ENCODE data around the gene AMIGO2. TPM values are rescaled to one million over a fixed set of nuclear protein-coding genes. Genes with fewer than 3 reads are reported as not detected.

The AMIGO2 gene
- total RNA-seq, 1 experiment from 2014 or later: 0.96 TPM

GRCh38 chr12:47029903-47030302, 49.9 kb downstream of the AMIGO2 start (continued):
- TF ChIP-seq EZH2 (IDR thresholded peaks at IDR 0.05) (no peak), SP1 (IDR thresholded peaks at IDR 0.05; ENCODE audit: low read depth) (no peak), CEBPB (IDR thresholded peaks at IDR 0.05; ENCODE audit: low read depth) (no peak), TCF7L2 (IDR thresholded peaks at IDR 0.05; ENCODE audit: borderline replicate concordance, extremely low read depth, insufficient read depth, insufficient read length) (no peak), POLR2A (IDR thresholded peaks at IDR 0.05; ENCODE audit: borderline replicate concordance, extremely low read depth, insufficient read depth, insufficient read length) (no peak), SRF (IDR thresholded peaks at IDR 0.05; ENCODE audit: low read depth) (no peak), EZH2phosphoT487 (IDR thresholded peaks at IDR 0.05; ENCODE audit: borderline replicate concordance) (no peak), CBX3 (IDR thresholded peaks at IDR 0.05; ENCODE audit: low read depth) (no peak)

GRCh38 chr12:47028981-47029708, 50.6 kb downstream of the AMIGO2 start:
- DNase-seq (ENCODE audit: low read depth, low spot score) (no peak), ATAC-seq (no peak)
- Histone ChIP-seq H3K4me2 (ENCODE audit: low read length) (no peak overlapping the region), H3K9ac (ENCODE audit: low read length) (no peak overlapping the region), H3K79me2 (ENCODE audit: insufficient read depth, low read length) (no peaks in the 10 kb centered on the region), H3K9me2 (ENCODE audit: insufficient read depth) (no peaks in the 10 kb centered on the region), H3K27me3 (ENCODE audit: insufficient read depth, low read length) (no peaks in the 10 kb centered on the region), H3K9me3 (ENCODE audit: control insufficient read depth in 1 of 2, insufficient read depth in 1 of 2, low read depth in 1 of 2, low read length in 2 of 2) (no peaks in the 10 kb centered on the region), H3K4me1 (ENCODE audit: control insufficient read depth in 1 of 2, insufficient read depth in 2 of 2, low read length in 2 of 2) (peaks cover 2 to 3% of the 10 kb centered on the region in 2 experiments; a peak in 3 of 4 replicates), H2AFZ (ENCODE audit: low read depth, low read length, poor library complexity, severe bottlenecking) (no peak overlapping the region), H3K36me3 (ENCODE audit: control insufficient read depth in 1 of 2, insufficient read depth in 2 of 2, low read length in 2 of 2) (no peaks in the 10 kb centered on the region), H4K20me1 (ENCODE audit: insufficient read depth) (no peaks in the 10 kb centered on the region), H3K27ac (ENCODE audit: low read depth, low read length) (no peak overlapping the region), H3K4me3 (replicated peaks in 1 of 2; ENCODE audit: low read depth in 1 of 2, low read length in 2 of 2) (no peak overlapping the region)
- ChIA-PET RAD21 (ENCODE audit: low non-redundant PET in 1 of 2, low total read pairs in 2 of 2, uncharacterized antibody in 2 of 2, unreplicated experiment in 2 of 2) (no interaction called here), CTCF (interaction anchor here (0.8 to 1.5 kb wide), 2 partner anchors 10 to 368 kb away, joined by 3 to 4 read pairs; no protein-coding TSS in a partner anchor), POLR2A (no interaction called here)
- TF ChIP-seq ZBTB33 (IDR thresholded peaks at IDR 0.05; ENCODE audit: extremely low read depth, insufficient replicate concordance, low read length) (no peak), CEBPB (IDR thresholded peaks at IDR 0.05; ENCODE audit: low read depth) (no peak), CTCF (IDR thresholded peaks at IDR 0.05 in 2 of 3, conservative IDR thresholded peaks at IDR 0.05 in 1 of 3; ENCODE audit: borderline replicate concordance in 1 of 3, insufficient read depth in 1 of 3, low read depth in 2 of 3, low read length in 2 of 3) (no peak), MAX (IDR thresholded peaks at IDR 0.05) (no peak), SRF (IDR thresholded peaks at IDR 0.05; ENCODE audit: low read depth) (no peak), FOSL1 (IDR thresholded peaks at IDR 0.05; ENCODE audit: low read depth) (no peak), POLR2AphosphoS5 (IDR thresholded peaks at IDR 0.05; ENCODE audit: low read depth, low read length) (no peak), JUND (IDR thresholded peaks at IDR 0.05) (no peak), ATF3 (IDR thresholded peaks at IDR 0.05) (no peak), ZNF274 (IDR thresholded peaks at IDR 0.05; ENCODE audit: low read depth, low read length) (no peak), ELF1 (IDR thresholded peaks at IDR 0.05; ENCODE audit: borderline replicate concordance, low read depth) (no peak), YY1 (IDR thresholded peaks at IDR 0.05; ENCODE audit: extremely low read depth, insufficient replicate concordance, low read depth, low read length) (no peak)
- intact Hi-C loops (cut with micrococcal nuclease): loop anchor here (10.0 kb wide), 1 partner anchor 564 kb away; no protein-coding TSS in a partner anchor
- no TSS peak for BruUV-seq (replicated peaks)
